Measurements from ENCODE around the gene SPTBN1.

The SPTBN1 gene

DNA sequence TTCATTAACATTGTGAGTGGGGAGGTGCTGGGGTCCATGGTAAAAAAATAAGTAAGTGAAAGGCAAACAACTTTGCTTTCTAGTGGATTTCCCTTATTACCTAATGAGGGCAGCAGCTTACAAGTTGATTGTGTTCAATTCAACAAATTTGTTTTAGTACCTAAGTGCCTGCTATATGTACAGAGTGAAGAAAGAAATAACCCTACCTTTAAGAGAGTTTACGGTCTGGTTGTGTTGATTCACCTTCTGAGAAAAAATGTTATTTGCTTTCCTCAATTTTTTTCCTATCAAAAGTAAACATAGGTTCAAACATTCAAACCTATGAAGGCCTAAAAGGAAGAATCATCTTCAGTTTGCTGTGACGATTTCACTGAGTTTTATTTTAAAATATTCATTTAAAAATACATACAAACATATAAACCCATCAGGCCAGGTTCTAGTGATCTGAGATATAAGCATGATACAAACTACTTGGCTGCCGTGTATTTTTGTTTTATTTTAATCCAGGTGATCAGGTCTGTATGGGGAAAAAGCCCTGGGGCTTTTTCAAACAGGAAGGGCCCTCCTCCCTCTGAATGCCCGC lies 1.5 kb upstream of the SPTBN1 start:
- no peak for TF ChIP-seq ZFX (IDR thresholded peaks at IDR 0.05)
- TF ChIP-seq, protein P1, sequence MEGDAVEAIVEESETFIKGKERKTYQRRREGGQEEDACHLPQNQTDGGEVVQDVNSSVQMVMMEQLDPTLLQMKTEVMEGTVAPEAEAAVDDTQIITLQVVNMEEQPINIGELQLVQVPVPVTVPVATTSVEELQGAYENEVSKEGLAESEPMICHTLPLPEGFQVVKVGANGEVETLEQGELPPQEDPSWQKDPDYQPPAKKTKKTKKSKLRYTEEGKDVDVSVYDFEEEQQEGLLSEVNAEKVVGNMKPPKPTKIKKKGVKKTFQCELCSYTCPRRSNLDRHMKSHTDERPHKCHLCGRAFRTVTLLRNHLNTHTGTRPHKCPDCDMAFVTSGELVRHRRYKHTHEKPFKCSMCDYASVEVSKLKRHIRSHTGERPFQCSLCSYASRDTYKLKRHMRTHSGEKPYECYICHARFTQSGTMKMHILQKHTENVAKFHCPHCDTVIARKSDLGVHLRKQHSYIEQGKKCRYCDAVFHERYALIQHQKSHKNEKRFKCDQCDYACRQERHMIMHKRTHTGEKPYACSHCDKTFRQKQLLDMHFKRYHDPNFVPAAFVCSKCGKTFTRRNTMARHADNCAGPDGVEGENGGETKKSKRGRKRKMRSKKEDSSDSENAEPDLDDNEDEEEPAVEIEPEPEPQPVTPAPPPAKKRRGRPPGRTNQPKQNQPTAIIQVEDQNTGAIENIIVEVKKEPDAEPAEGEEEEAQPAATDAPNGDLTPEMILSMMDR (conservative IDR thresholded peaks at IDR 0.05), result no peak
- H3K27ac ChIP-seq, result no peak overlapping the region

DNA sequence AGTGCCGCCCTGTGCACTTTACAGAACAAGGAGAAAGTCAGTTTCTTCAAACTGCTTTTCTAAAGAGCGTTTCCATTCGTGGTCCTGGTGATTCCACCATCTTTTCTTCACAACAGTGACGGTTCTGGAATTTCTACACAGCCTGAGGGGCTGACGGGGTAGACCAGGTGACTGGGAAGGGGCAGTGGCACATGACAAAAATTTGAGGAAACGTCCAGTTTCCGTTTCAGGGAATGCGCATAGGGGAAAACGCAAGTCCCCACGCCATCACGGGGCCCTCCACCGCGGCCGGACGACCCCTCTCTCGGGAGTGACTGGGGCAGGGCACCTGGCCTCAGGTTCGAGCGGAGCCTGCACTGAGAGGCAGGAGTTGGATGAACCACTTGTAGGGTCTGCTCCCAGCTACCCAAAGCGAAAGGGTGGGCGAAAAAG lies 980 bp upstream of the SPTBN1 start:
- H3K27ac ChIP-seq, result no peak overlapping the region
- no peak for TF ChIP-seq ZFX (IDR thresholded peaks at IDR 0.05)
- TF ChIP-seq, protein P1 (conservative IDR thresholded peaks at IDR 0.05), result no peak

DNA sequence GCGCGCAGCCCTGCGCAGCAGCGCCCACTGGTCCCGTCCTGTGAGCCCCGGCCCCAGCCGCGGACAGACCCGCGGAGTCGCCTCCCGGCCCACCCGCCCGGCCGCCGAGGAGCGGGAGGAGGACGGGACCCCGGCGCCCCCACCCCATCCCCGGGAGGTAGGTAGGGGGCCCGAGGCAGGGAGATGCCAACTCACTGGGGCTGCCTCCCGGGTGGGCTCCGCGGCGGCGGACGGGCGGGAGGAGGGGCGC lies 160 bp downstream of the SPTBN1 start:
- TF ChIP-seq, protein P1 (conservative IDR thresholded peaks at IDR 0.05), result no peak
- no peak for TF ChIP-seq ZFX (IDR thresholded peaks at IDR 0.05)
- no peak overlapping the region for H3K27ac ChIP-seq

DNA sequence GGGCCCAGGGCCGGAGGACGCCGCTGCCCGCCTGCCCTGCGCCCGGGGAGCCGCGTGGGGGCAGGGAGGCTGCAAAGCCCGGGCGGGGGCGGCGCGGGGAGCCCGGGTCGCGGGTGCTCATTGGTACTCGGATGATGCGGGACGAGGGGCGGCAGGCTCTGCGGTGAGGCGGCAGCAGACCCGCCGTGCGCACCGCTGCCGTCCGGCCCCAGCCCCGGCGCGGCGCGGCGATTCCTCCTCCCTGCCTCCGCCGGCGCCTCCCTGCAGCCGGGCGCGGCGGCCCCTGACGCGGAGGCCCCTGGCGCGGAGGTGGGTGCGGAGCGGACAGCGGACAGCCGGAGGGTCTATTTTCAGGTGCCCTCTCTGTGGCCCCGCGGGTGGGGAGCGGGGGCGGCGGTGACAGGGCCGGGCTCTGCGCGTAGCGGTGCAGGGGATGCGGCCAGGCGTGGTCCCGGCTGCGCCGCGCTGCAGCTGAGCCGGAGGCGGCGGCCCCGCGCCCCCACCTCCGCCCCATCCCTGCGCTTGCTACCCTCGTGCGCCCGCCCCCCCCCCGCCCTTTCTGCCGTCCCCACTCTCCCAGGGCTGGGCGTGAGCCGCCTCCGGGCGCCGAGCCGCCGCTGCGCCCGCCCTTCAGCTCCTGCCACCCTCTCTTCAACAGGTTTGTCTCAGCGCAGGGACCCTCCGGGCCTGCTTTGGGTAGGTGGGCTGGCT lies 640 bp downstream of the SPTBN1 start:
- no peak for TF ChIP-seq ZFX (IDR thresholded peaks at IDR 0.05)
- TF ChIP-seq, protein P1 (conservative IDR thresholded peaks at IDR 0.05), result no peak
- H3K27ac ChIP-seq, result no peak overlapping the region

DNA sequence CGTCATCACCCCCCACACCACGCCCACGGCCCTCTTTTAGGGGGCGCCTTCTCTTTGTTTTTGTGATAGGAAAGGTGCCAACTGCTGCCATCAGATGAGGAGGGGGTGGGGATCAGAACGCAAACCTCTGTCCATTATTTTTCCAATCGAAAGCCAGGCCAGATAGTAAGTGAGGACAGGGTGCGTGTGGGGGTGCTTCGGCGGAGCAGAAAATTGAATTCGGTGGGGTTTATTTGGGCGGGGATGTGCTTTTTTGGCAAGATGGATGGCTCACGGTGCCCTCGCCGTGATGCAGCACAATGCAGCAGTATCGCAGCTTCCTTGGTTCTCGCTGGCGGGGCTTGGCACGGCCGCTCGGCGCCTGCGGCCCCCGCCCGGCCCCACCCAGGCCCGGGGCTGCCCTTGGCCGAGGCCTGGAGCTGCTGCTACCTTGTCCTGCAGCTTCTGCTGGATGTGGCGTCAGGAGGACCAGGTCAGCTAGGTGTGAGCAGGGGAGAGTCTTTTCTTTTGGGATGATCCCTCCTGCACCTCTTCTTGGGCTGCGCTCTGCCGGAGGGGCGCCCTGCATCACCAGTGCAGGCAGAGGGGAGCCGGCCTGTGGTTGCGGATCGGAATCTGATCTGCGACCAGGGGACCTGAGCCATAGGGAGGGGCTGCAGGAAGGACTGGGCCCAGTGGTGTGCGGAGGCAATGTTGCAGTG lies 1.3 kb downstream of the SPTBN1 start:
- TF ChIP-seq, protein P1 (conservative IDR thresholded peaks at IDR 0.05), result no peak
- no peak overlapping the region for H3K27ac ChIP-seq

DNA sequence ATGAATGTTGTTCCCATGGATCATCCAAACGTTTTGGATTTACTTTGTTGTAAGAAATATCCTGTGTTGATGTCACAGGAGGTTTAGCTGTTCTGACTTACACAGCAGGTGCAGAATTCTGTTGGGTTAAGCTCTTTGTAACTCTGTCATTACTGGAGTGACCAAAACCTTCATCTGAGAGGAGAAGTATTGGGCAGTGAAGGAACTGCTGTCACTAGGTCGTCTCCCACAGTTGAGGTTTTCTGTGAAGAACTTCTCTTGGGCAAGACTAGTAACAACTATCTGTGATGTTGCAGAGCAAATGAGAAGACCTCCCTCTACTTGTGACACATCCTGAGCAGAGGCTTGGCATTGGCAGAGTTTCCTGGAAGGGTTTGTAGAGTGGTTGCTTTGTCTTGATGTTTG lies 2.9 kb downstream of the SPTBN1 start:
- no peak overlapping the region for H3K27ac ChIP-seq
- TF ChIP-seq, protein P1 (conservative IDR thresholded peaks at IDR 0.05), result no peak
- no peak for TF ChIP-seq ZFX (IDR thresholded peaks at IDR 0.05)

DNA sequence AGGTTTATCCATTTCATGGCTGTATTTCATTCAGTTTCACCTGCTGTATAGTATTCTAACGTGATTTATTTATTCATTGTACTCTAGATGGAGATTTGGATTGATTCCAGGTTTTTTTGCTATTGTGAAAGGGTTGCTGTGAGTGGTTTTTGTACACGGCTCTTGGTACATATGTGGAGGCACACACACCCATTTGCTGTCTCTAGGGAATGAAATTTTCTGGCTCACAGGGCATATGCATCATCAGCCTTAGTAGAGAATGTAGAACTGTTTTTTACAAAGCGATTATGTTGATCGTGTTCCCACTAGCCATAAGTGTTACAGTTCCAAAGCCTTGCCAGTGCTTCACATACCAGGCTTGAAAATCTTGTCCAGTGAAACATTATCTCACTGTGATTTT lies 5.1 kb downstream of the SPTBN1 start:
- TF ChIP-seq, protein P1 (conservative IDR thresholded peaks at IDR 0.05), result no peak
- TF ChIP-seq ZFX (IDR thresholded peaks at IDR 0.05), result no peak
- no peak overlapping the region for H3K27ac ChIP-seq

Measured in C4-2B (cell line).